Activated naive CD4-positive, alpha-beta T cell treated with anti-CD3 and anti-CD28 coated beads, Interleukin-2, amount 10 ng/mL, durations not matched to agents 7 days and 5 days (primary cell): ENCODE data around the gene DLG2.

Source experiments
- CTCF ChIA-PET: fragments of 350-600 bp; sonication (Branson Sonifier 250); formaldehyde crosslinking; loops from one replicate; lab custom pipeline; 2021; ENCODE audit warnings: antibody characterized with exemption; lab: Charles Lee
- DNase-seq: peaks from one replicate; pipeline ENCODE4 v3.0.0-alpha.2; 2020
- H3K27ac Mint-ChIP-seq: one replicate; pipeline ENCODE4 v1.8.0; 2021; ENCODE audit warnings: mild to moderate bottlenecking, moderate library complexity, mixed read lengths
- H3K27me3 Mint-ChIP-seq: one replicate; pipeline ENCODE4 v1.8.0; 2021; ENCODE audit warnings: mild to moderate bottlenecking, mixed read lengths
- H3K36me3 Mint-ChIP-seq: one replicate; pipeline ENCODE4 v1.8.0; 2021; ENCODE audit warnings: mixed read lengths
- H3K4me1 Mint-ChIP-seq: one replicate; pipeline ENCODE4 v1.8.0; 2021; ENCODE audit warnings: mixed read lengths
- H3K4me3 Mint-ChIP-seq: one replicate; pipeline ENCODE4 v1.8.0; 2021; ENCODE audit warnings: mild to moderate bottlenecking, moderate library complexity, mixed read lengths
- H3K9me3 Mint-ChIP-seq: one replicate; pipeline ENCODE4 v1.8.0; 2021; ENCODE audit warnings: mixed read lengths

DLG2 gene

DNA sequence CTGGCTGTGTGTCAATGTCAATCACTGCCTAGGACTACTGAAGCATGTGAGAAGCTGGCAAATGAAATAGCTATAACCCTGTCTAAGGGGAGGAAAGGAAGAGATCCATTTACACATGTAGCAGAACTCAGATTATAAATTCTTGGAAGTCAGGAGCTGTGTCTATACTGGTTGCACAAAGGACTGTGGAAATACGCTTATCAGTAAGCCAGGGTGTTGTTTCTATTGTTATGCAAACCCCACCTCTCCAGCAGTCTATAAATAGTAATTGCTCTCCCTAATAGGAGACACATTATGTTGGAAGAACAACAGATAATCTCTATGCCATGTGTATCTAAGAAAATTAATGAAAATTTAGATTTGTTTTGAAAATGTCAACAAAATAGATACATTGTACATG is 1647.6 kb downstream of the DLG2 start:
- no peak overlapping the region for H3K4me3 Mint-ChIP-seq
- H3K27ac Mint-ChIP-seq = no peak overlapping the region
- H3K4me1 Mint-ChIP-seq = no peaks in the 10 kb centered on the region
- H3K9me3 Mint-ChIP-seq = peaks cover 6% of the 10 kb centered on the region
- CTCF ChIA-PET = interaction anchor here (0.6 kb wide), 1 partner anchor 235 kb away, joined by 3 read pairs; no protein-coding TSS in a partner anchor
- H3K27me3 Mint-ChIP-seq = no peaks in the 10 kb centered on the region
- no peaks in the 10 kb centered on the region for H3K36me3 Mint-ChIP-seq
- no peak for DNase-seq

GRCh38 chr11:83978942-83979341 is 1648.2 kb downstream of the DLG2 start:
- no peak for DNase-seq
- CTCF ChIA-PET = interaction anchor here (0.6 kb wide), 1 partner anchor 236 kb away, joined by 3 read pairs; no protein-coding TSS in a partner anchor
- H3K27me3 Mint-ChIP-seq = no peaks in the 10 kb centered on the region
- no peak overlapping the region for H3K27ac Mint-ChIP-seq
- H3K9me3 Mint-ChIP-seq = peaks cover 5% of the 10 kb centered on the region
- no peak overlapping the region for H3K4me3 Mint-ChIP-seq
- no peaks in the 10 kb centered on the region for H3K36me3 Mint-ChIP-seq
- H3K4me1 Mint-ChIP-seq = no peaks in the 10 kb centered on the region

DNA sequence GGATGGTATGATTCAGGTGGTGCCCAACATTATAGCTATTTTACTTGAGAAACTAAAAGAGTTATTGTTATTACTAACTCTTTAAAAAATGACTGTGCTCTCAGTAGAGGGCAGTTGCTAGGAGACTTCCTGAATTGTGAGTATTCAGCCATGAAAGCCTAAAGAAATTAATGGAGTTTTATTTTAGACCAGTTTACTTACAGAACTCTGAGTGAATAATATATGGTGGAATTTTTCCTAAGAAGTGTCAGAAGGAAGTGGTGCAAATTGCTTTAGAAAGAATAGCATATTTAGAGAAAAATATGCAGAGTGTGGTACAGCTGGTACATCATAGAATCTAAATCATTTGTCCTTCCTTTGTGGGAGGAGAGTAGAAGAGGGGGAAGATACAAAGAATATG is 1651.1 kb downstream of the DLG2 start:
- peaks cover 4% of the 10 kb centered on the region for H3K9me3 Mint-ChIP-seq
- H3K27me3 Mint-ChIP-seq = no peaks in the 10 kb centered on the region
- H3K4me1 Mint-ChIP-seq = no peaks in the 10 kb centered on the region
- H3K4me3 Mint-ChIP-seq = no peak overlapping the region
- H3K27ac Mint-ChIP-seq = no peak overlapping the region
- CTCF ChIA-PET = interaction anchor here (0.7 kb wide), 1 partner anchor 12 kb away, joined by 3 read pairs; no protein-coding TSS in a partner anchor
- no peak for DNase-seq
- H3K36me3 Mint-ChIP-seq = no peaks in the 10 kb centered on the region

- no peak overlapping the region for H3K27ac Mint-ChIP-seq
- H3K4me3 Mint-ChIP-seq = no peak overlapping the region
- no peaks in the 10 kb centered on the region for H3K4me1 Mint-ChIP-seq
- CTCF ChIA-PET = no interaction called here
- no peak for DNase-seq
- H3K9me3 Mint-ChIP-seq = peaks cover under 1% of the 10 kb centered on the region
- H3K36me3 Mint-ChIP-seq = no peaks in the 10 kb centered on the region
- no peaks in the 10 kb centered on the region for H3K27me3 Mint-ChIP-seq
Observed at GRCh38 chr11:83972536-83972935, 1654.6 kb downstream of the DLG2 start.

GRCh38 chr11:83971063-83971462 is 1656.1 kb downstream of the DLG2 start:
- DNase-seq = no peak
- H3K27me3 Mint-ChIP-seq = no peaks in the 10 kb centered on the region
- no peaks in the 10 kb centered on the region for H3K36me3 Mint-ChIP-seq
- H3K27ac Mint-ChIP-seq = no peak overlapping the region
- H3K9me3 Mint-ChIP-seq = no peaks in the 10 kb centered on the region
- CTCF ChIA-PET = no interaction called here
- no peak overlapping the region for H3K4me3 Mint-ChIP-seq
- H3K4me1 Mint-ChIP-seq = no peaks in the 10 kb centered on the region

- Mint-ChIP-seq H3K4me1 (no peaks in the 10 kb centered on the region), H3K36me3 (no peaks in the 10 kb centered on the region), H3K9me3 (no peaks in the 10 kb centered on the region), H3K4me3 (no peak overlapping the region), H3K27me3 (no peaks in the 10 kb centered on the region), H3K27ac (no peak overlapping the region)
- no peak for DNase-seq
- CTCF ChIA-PET = no interaction called here
Observed at GRCh38 chr11:83970061-83970671, 1657.0 kb downstream of the DLG2 start.

- CTCF ChIA-PET = no interaction called here
- H3K4me1 Mint-ChIP-seq = no peaks in the 10 kb centered on the region
- no peaks in the 10 kb centered on the region for H3K36me3 Mint-ChIP-seq
- no peak for DNase-seq
- no peak overlapping the region for H3K27ac Mint-ChIP-seq
- H3K4me3 Mint-ChIP-seq = no peak overlapping the region
- no peaks in the 10 kb centered on the region for H3K27me3 Mint-ChIP-seq
- H3K9me3 Mint-ChIP-seq = no peaks in the 10 kb centered on the region
Observed at GRCh38 chr11:83957038-83957900, 1669.9 kb downstream of the DLG2 start.

- H3K27ac Mint-ChIP-seq = no peak overlapping the region
- H3K9me3 Mint-ChIP-seq = no peaks in the 10 kb centered on the region
- no peak for DNase-seq
- no peaks in the 10 kb centered on the region for H3K36me3 Mint-ChIP-seq
- no peak overlapping the region for H3K4me3 Mint-ChIP-seq
- no peaks in the 10 kb centered on the region for H3K27me3 Mint-ChIP-seq
- no peaks in the 10 kb centered on the region for H3K4me1 Mint-ChIP-seq
- CTCF ChIA-PET = no interaction called here
Observed at GRCh38 chr11:83956119-83956697, 1670.9 kb downstream of the DLG2 start.

- H3K4me3 Mint-ChIP-seq = no peak overlapping the region
- H3K27me3 Mint-ChIP-seq = no peaks in the 10 kb centered on the region
- CTCF ChIA-PET = no interaction called here
- no peaks in the 10 kb centered on the region for H3K36me3 Mint-ChIP-seq
- no peak for DNase-seq
- H3K9me3 Mint-ChIP-seq = no peaks in the 10 kb centered on the region
- H3K4me1 Mint-ChIP-seq = no peaks in the 10 kb centered on the region
- no peak overlapping the region for H3K27ac Mint-ChIP-seq
Observed at GRCh38 chr11:83954780-83955179, 1672.4 kb downstream of the DLG2 start.

- no peaks in the 10 kb centered on the region for H3K4me1 Mint-ChIP-seq
- H3K27me3 Mint-ChIP-seq = no peaks in the 10 kb centered on the region
- H3K27ac Mint-ChIP-seq = no peak overlapping the region
- H3K36me3 Mint-ChIP-seq = no peaks in the 10 kb centered on the region
- CTCF ChIA-PET = no interaction called here
- H3K9me3 Mint-ChIP-seq = no peaks in the 10 kb centered on the region
- DNase-seq = no peak
- no peak overlapping the region for H3K4me3 Mint-ChIP-seq
Observed at GRCh38 chr11:83951521-83951920, 1675.6 kb downstream of the DLG2 start.

DNA sequence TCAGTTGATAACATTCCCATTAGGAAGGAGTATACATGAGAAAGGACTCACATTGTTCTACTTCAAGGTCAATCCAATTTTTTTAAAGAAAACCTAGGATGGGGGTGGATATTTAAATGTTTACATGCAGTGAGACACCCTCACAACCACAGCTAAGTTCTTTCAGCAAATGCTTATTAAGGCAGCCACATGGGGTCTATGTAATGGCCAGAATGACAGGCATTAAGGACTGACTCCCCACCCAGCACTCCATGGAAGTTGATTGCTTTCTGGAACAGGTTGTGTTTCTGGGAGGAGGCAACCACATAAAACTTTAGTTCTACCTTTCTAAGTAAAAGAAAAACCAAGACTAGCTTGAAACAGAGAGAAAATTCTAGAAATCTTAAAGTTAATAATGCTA is 1678.9 kb downstream of the DLG2 start:
- no peaks in the 10 kb centered on the region for H3K27me3 Mint-ChIP-seq
- DNase-seq = no peak
- H3K4me3 Mint-ChIP-seq = no peak overlapping the region
- H3K27ac Mint-ChIP-seq = no peak overlapping the region
- CTCF ChIA-PET = no interaction called here
- no peaks in the 10 kb centered on the region for H3K36me3 Mint-ChIP-seq
- H3K4me1 Mint-ChIP-seq = no peaks in the 10 kb centered on the region
- H3K9me3 Mint-ChIP-seq = no peaks in the 10 kb centered on the region

DNA sequence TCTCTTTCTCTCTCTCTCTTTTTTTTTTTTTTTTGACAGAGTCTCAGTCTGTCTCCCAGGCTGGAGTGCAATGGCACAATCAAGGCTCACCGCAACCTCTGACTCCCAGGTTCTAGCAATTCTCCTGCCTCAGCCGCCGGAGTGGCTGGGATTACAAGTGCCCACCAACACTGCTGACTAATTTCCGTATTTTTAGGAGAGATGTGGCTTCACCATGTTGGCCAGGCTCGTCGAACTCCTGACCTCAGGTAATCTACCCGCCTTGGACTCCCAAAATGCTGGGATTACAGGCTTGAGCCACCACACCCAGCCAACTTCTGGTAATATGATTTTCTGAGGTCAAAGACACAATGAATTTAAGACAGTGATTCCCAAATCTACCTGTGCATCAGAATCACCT is 1681.2 kb downstream of the DLG2 start:
- Mint-ChIP-seq H3K27me3 (no peaks in the 10 kb centered on the region), H3K4me3 (no peak overlapping the region), H3K27ac (no peak overlapping the region), H3K9me3 (no peaks in the 10 kb centered on the region), H3K4me1 (no peaks in the 10 kb centered on the region), H3K36me3 (no peaks in the 10 kb centered on the region)
- CTCF ChIA-PET = no interaction called here
- DNase-seq = no peak

DNA sequence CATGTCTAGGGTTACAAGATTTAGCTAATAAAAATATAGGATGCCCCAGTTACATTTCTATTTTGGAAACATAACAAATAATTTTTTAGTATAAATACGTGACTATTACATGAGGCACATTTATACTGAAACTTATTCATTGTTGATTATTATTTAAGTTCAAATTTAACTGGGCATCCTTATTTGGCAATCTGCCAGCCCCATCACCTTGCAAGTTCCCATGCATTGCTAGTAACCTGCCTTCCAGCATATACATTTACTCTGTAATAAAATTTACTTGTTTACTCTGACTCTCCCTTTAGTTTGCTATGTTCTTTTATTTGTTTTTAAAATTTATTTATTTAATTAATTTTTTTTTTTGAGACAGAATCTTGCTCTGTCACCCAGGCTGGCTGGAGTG is 1686.1 kb downstream of the DLG2 start:
- Mint-ChIP-seq H3K27me3 (no peaks in the 10 kb centered on the region), H3K9me3 (peaks cover 2% of the 10 kb centered on the region), H3K36me3 (no peaks in the 10 kb centered on the region), H3K27ac (no peak overlapping the region), H3K4me1 (no peaks in the 10 kb centered on the region), H3K4me3 (no peak overlapping the region)
- DNase-seq = no peak
- CTCF ChIA-PET = no interaction called here

- DNase-seq = no peak
- CTCF ChIA-PET = no interaction called here
- no peak overlapping the region for H3K4me3 Mint-ChIP-seq
- H3K27me3 Mint-ChIP-seq = no peaks in the 10 kb centered on the region
- H3K4me1 Mint-ChIP-seq = no peaks in the 10 kb centered on the region
- H3K36me3 Mint-ChIP-seq = no peaks in the 10 kb centered on the region
- H3K9me3 Mint-ChIP-seq = peaks cover 2% of the 10 kb centered on the region
- no peak overlapping the region for H3K27ac Mint-ChIP-seq
Observed at GRCh38 chr11:83938148-83938547, 1689.0 kb downstream of the DLG2 start.

DNA sequence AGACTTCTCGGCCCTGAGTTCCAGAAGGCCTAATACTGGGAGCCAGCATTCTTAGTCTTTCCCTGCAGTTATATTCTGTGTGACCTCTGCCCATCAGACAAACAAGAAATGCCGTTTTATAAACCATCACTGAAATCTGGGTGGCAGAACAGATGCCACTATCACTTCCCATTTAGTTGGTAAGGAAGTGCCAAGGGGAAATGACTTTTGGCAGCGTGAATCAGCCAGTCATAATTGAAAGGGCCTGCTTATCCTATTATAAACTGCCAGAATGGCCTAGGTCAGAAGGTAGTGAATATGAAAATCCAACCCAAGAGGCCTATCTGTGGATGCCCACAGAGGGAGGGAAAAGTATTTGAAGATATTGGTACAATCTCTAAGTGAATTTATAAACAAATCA is 1694.1 kb downstream of the DLG2 start:
- Mint-ChIP-seq H3K27me3 (no peaks in the 10 kb centered on the region), H3K4me3 (no peak overlapping the region), H3K9me3 (peaks cover 5% of the 10 kb centered on the region), H3K4me1 (no peaks in the 10 kb centered on the region), H3K27ac (no peak overlapping the region), H3K36me3 (no peaks in the 10 kb centered on the region)
- CTCF ChIA-PET = no interaction called here
- no peak for DNase-seq
